ENCODE data around the gene MCM8.
A peak's percentile ranks its signal among the peaks of the same experiment; 100 is the strongest.
"Not testable (repeated sequence)": the region's sequence is repeated elsewhere in the genome, so short reads cannot be mapped to it uniquely, and the experiment has no call there.

Gene MCM8

GRCh38 chr20:6006603-6006949, 56.1 kb downstream of the MCM8 start:
- DNase-seq (ENCODE audit: low read depth in 2 of 2), result no peak

GRCh38 chr20:6007094-6007528, 56.7 kb downstream of the MCM8 start:
- DNase-seq (ENCODE audit: low read depth in 2 of 2), result no peak

GRCh38 chr20:6007529-6008103, 57.2 kb downstream of the MCM8 start:
- DNase-seq (ENCODE audit: low read depth in 2 of 2), result no peak

- peak; percentile 31 to 39 for DNase-seq (ENCODE audit: low read depth in 2 of 2)
Measured at GRCh38 chr20:6008254-6008653, 57.8 kb downstream of the MCM8 start.

- DNase-seq (ENCODE audit: low read depth in 2 of 2), result no peak
Measured at GRCh38 chr20:6012179-6012578, 61.7 kb downstream of the MCM8 start.

GRCh38 chr20:6014017-6014416, 63.6 kb downstream of the MCM8 start:
- DNase-seq (ENCODE audit: low read depth in 2 of 2), result no peak

- no peak for DNase-seq (ENCODE audit: low read depth in 2 of 2)
Measured at GRCh38 chr20:6014957-6015356, 64.5 kb downstream of the MCM8 start.

- DNase-seq (ENCODE audit: low read depth in 2 of 2), result no peak
Measured at GRCh38 chr20:6017467-6017866, 67.0 kb downstream of the MCM8 start.

GRCh38 chr20:6017880-6018279, 67.4 kb downstream of the MCM8 start:
- no peak for DNase-seq (ENCODE audit: low read depth in 2 of 2)

- DNase-seq (ENCODE audit: low read depth in 2 of 2), result no peak
Measured at GRCh38 chr20:6024768-6025167, 74.3 kb downstream of the MCM8 start.

GRCh38 chr20:6026051-6026450, 75.6 kb downstream of the MCM8 start:
- no peak for DNase-seq (ENCODE audit: low read depth in 2 of 2)

- DNase-seq (ENCODE audit: low read depth in 2 of 2), result no peak
Measured at GRCh38 chr20:6028818-6029217, 78.4 kb downstream of the MCM8 start.

GRCh38 chr20:6029538-6029937, 79.1 kb downstream of the MCM8 start:
- DNase-seq (ENCODE audit: low read depth in 2 of 2), result no peak

- DNase-seq (ENCODE audit: low read depth in 2 of 2), result no peak
Measured at GRCh38 chr20:6030453-6031080, 80.1 kb downstream of the MCM8 start.

- not testable (repeated sequence) for DNase-seq (ENCODE audit: low read depth in 2 of 2)
Measured at GRCh38 chr20:6032907-6033306, 82.5 kb downstream of the MCM8 start.

- DNase-seq (ENCODE audit: low read depth in 2 of 2), result no peak
Measured at GRCh38 chr20:6034134-6034969, 83.9 kb downstream of the MCM8 start.

GRCh38 chr20:6036213-6036612, 85.8 kb downstream of the MCM8 start:
- no peak for DNase-seq (ENCODE audit: low read depth in 2 of 2)

GRCh38 chr20:6037082-6037481, 86.6 kb downstream of the MCM8 start:
- no peak for DNase-seq (ENCODE audit: low read depth in 2 of 2)

- DNase-seq (ENCODE audit: low read depth in 2 of 2), result no peak
Measured at GRCh38 chr20:6038256-6038655, 87.8 kb downstream of the MCM8 start.

GRCh38 chr20:6039766-6040165, 89.3 kb downstream of the MCM8 start:
- DNase-seq (ENCODE audit: low read depth in 2 of 2), result no peak

GRCh38 chr20:6040540-6040939, 90.1 kb downstream of the MCM8 start:
- no peak for DNase-seq (ENCODE audit: low read depth in 2 of 2)

- no peak for DNase-seq (ENCODE audit: low read depth in 2 of 2)
Measured at GRCh38 chr20:6040958-6041807, 90.7 kb downstream of the MCM8 start.

All from fibroblast of skin of left biceps (primary cell).